ENCODE data around the gene PVALEF.

Gene PVALEF

DNA sequence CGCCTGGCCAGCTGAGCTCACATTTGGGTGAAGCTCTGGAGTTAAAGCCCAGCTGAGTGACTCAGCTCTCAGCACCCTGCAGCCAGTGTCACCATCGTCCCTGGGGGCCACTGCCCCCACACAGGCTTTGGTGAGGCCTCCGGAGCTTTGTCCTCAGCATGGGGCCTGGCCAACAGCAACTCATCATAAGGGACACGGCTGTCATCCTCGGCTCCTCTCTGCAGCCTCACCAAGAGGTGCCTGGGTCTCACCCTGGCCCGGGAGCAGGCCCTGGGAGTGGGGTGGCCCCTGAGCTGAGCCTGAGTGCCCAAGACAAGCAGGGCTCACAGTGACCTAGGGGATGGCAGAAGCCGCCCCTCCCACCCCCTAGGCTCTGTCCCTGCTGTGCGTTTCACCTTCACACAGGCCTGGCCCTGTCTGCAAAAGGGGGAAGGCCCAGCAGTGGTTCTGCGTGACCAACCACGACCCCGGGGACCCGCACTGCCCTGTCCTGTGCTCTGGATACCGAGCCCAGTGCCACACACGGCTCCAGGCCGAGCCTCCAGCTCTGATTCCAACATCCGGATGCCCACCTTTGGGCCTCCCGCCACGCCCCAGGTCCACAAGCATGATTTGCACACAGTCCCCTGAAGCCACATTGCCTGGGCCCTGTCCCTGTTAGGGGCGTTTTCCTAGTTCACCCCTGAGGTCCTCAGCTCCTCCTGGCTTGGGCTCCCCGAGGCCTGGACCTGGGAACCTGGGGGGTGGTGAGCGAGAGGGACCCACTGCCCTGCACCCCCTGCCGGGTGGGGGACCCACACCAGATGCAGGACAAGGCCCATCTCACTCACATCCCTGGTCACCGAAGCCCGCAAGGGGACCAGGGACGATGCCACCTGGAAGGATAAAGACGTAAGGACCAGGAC, 22.5 kb downstream of the PVALEF start:
- TF ChIP-seq, protein P1, sequence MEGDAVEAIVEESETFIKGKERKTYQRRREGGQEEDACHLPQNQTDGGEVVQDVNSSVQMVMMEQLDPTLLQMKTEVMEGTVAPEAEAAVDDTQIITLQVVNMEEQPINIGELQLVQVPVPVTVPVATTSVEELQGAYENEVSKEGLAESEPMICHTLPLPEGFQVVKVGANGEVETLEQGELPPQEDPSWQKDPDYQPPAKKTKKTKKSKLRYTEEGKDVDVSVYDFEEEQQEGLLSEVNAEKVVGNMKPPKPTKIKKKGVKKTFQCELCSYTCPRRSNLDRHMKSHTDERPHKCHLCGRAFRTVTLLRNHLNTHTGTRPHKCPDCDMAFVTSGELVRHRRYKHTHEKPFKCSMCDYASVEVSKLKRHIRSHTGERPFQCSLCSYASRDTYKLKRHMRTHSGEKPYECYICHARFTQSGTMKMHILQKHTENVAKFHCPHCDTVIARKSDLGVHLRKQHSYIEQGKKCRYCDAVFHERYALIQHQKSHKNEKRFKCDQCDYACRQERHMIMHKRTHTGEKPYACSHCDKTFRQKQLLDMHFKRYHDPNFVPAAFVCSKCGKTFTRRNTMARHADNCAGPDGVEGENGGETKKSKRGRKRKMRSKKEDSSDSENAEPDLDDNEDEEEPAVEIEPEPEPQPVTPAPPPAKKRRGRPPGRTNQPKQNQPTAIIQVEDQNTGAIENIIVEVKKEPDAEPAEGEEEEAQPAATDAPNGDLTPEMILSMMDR (IDR thresholded peaks at IDR 0.05; ENCODE audit: insufficient read depth, low read length, poor library complexity, severe bottlenecking), result no peak
- Histone ChIP-seq H3K4me3 (replicated peaks; ENCODE audit: low read depth, low read length) (no peak overlapping the region), H3K36me3 (ENCODE audit: control insufficient read depth, insufficient read depth, low read length) (peaks cover 8% of the 10 kb centered on the region), H3K27me3 (replicated peaks; ENCODE audit: control insufficient read depth, insufficient read depth, low read length) (no peaks in the 10 kb centered on the region)
- no peak for DNase-seq (ENCODE audit: extremely low read depth, insufficient read length)

DNA sequence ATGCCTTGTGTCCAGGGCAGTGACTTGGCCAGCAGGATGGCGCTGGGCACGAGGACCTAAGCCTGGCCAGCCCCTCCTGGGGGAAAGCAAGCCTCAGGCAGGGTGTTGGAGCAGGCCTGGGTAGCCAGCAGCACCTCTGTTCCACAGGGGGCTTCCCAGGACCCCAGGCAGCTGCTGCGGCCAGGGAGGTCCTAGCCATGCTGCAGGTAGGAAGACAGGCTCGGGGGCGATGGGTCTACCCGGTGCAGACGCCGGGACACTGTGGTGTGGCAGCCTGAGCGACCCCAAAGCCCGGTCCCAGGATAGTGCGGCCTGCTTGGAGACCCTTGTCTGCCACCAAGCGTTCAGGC, 23.2 kb downstream of the PVALEF start:
- H3K4me3 ChIP-seq (replicated peaks; ENCODE audit: low read depth, low read length), result no peak overlapping the region
- DNase-seq (ENCODE audit: extremely low read depth, insufficient read length), result no peak
- no peaks in the 10 kb centered on the region for H3K27me3 ChIP-seq (replicated peaks; ENCODE audit: control insufficient read depth, insufficient read depth, low read length)
- TF ChIP-seq, protein P1 (IDR thresholded peaks at IDR 0.05; ENCODE audit: insufficient read depth, low read length, poor library complexity, severe bottlenecking), result no peak
- peaks cover 8% of the 10 kb centered on the region for H3K36me3 ChIP-seq (ENCODE audit: control insufficient read depth, insufficient read depth, low read length)

DNA sequence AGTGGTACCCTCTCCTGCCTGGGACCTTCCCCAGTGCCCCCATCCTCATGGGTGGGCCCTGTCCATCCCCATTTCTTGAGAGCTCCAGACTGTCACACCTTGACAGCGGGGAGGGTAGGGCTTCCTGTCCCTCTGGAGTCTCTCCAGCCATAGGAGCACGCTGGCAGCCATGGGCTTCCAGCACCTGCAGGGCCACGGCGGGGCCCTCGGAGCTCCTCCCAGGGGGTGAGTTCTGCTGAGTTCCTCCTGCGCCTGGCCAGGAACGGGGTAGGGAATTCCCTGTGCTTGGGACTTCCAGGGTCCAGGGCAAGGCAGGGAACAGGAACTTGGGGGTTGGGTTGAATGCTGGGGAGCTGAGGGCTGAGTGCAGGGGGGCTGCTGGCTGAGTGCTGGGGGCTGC, 23.7 kb downstream of the PVALEF start:
- no peaks in the 10 kb centered on the region for H3K27me3 ChIP-seq (replicated peaks; ENCODE audit: control insufficient read depth, insufficient read depth, low read length)
- no peak for DNase-seq (ENCODE audit: extremely low read depth, insufficient read length)
- TF ChIP-seq, protein P1 (IDR thresholded peaks at IDR 0.05; ENCODE audit: insufficient read depth, low read length, poor library complexity, severe bottlenecking), result no peak
- H3K4me3 ChIP-seq (replicated peaks; ENCODE audit: low read depth, low read length), result no peak overlapping the region
- peaks cover 8% of the 10 kb centered on the region for H3K36me3 ChIP-seq (ENCODE audit: control insufficient read depth, insufficient read depth, low read length)

DNA sequence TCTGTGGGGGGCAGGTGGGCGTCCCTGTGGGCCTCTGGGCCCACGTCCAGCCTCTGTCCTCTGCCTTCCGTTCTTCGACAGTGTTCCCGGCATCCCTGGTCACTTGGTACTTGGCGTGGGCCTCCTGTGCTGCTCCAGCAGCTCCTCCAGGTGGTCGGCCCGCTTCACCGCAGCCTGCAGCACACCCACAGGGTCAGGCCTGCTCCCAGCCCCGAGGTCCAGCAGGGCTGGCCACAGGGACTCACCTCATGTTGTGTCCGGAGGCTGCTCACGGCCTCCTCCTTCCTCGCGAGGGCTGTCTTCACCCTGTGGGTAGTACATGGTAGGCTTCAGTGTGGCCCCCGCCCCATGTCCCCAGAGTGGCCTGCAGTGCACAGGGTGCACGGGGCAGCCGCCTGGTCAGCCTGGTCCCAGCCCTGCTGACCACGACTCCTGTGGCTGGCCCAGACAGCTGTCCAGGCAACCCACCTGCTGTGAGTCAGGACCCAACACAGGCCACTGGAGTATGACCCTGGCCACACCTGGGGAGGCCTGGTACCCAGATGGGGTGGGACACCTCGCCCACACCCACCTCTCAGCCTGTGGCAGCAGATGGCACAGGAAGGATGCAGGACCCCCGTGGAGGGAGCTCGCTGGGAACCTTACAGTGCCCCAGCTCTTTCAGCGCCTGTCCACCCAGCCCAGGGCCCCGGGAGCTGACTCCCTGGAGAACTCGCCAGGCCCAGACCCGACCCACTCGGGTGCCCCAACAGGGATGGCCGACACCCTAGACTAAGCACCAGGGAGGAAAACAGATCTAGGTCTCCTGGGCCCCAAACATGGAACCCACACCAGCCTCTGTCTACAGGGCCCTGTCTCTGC, 24.6 kb downstream of the PVALEF start:
- Histone ChIP-seq H3K27me3 (replicated peaks; ENCODE audit: control insufficient read depth, insufficient read depth, low read length) (no peaks in the 10 kb centered on the region), H3K36me3 (ENCODE audit: control insufficient read depth, insufficient read depth, low read length) (peaks cover 8% of the 10 kb centered on the region), H3K4me3 (replicated peaks; ENCODE audit: low read depth, low read length) (no peak overlapping the region)
- DNase-seq (ENCODE audit: extremely low read depth, insufficient read length), result no peak
- TF ChIP-seq, protein P1 (IDR thresholded peaks at IDR 0.05; ENCODE audit: insufficient read depth, low read length, poor library complexity, severe bottlenecking), result no peak

DNA sequence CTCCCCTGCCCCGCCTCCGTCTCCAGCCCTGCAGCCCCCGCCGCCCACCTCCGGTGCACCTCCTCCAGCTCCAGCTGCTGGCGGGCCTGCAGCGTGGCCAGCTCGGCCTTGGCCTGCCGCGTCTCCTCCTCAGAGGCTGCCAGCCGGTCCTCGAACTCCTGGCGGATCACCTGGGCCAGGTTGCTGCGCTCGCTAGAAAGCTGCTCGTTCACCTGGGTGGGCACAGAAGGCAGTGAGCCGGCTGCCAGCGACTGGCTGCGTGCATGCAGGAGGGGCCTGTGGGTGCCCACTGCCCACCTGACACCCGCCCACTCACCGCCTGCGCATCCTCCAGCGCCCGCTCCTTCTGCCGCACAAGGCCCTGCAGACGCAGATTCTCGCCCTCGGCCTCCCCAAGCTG, 25.3 kb downstream of the PVALEF start:
- Histone ChIP-seq H3K27me3 (replicated peaks; ENCODE audit: control insufficient read depth, insufficient read depth, low read length) (no peaks in the 10 kb centered on the region), H3K4me3 (replicated peaks; ENCODE audit: low read depth, low read length) (no peak overlapping the region), H3K36me3 (ENCODE audit: control insufficient read depth, insufficient read depth, low read length) (peaks cover 8% of the 10 kb centered on the region)
- DNase-seq (ENCODE audit: extremely low read depth, insufficient read length), result no peak
- TF ChIP-seq, protein P1 (IDR thresholded peaks at IDR 0.05; ENCODE audit: insufficient read depth, low read length, poor library complexity, severe bottlenecking), result no peak

Measured in GM06990 (cell line).